ENCODE measurements around the gene WHRN. TPM values are rescaled to one million over a fixed set of nuclear protein-coding genes. Genes with fewer than 3 reads are reported as not detected.

WHRN gene
- total RNA-seq, 1 donor from 2014 or later, result 6.2 TPM

- no peaks in the 10 kb centered on the region for H3K4me1 ChIP-seq
- no peak for TF ChIP-seq CTCF (IDR thresholded peaks at IDR 0.05)
- no peaks in the 10 kb centered on the region for H3K9me3 ChIP-seq
- H3K27me3 ChIP-seq (ENCODE audit: low read depth), result no peaks in the 10 kb centered on the region
- DNase-seq (no peak), ATAC-seq (no peak)
- intact Hi-C loops (cut with DNase I), result no loop called here
- no peak overlapping the region for H3K4me3 ChIP-seq
- no peaks in the 10 kb centered on the region for H3K36me3 ChIP-seq
- H3K27ac ChIP-seq, result no peak overlapping the region
Measured at GRCh38 chr9:114477642-114478041, 27.6 kb downstream of the WHRN start.

- intact Hi-C loops (cut with DNase I), result no loop called here
- H3K27ac ChIP-seq, result no peak overlapping the region
- ATAC-seq (no peak), DNase-seq (no peak)
- TF ChIP-seq CTCF (IDR thresholded peaks at IDR 0.05), result no peak
- H3K36me3 ChIP-seq, result no peaks in the 10 kb centered on the region
- no peaks in the 10 kb centered on the region for H3K27me3 ChIP-seq (ENCODE audit: low read depth)
- no peaks in the 10 kb centered on the region for H3K9me3 ChIP-seq
- H3K4me1 ChIP-seq, result no peaks in the 10 kb centered on the region
- no peak overlapping the region for H3K4me3 ChIP-seq
Measured at GRCh38 chr9:114476891-114477469, 28.3 kb downstream of the WHRN start.

- TF ChIP-seq CTCF (IDR thresholded peaks at IDR 0.05), result no peak
- ATAC-seq, result no peak
- Histone ChIP-seq H3K36me3 (no peaks in the 10 kb centered on the region), H3K4me3 (no peak overlapping the region), H3K27ac (no peak overlapping the region), H3K9me3 (no peaks in the 10 kb centered on the region), H3K4me1 (no peaks in the 10 kb centered on the region), H3K27me3 (ENCODE audit: low read depth) (no peaks in the 10 kb centered on the region)
- intact Hi-C loops (cut with DNase I), result no loop called here
- no peak for DNase-seq
Measured at GRCh38 chr9:114475412-114476135, 29.7 kb downstream of the WHRN start.

- no peaks in the 10 kb centered on the region for H3K36me3 ChIP-seq
- H3K9me3 ChIP-seq, result no peaks in the 10 kb centered on the region
- no peak for ATAC-seq
- intact Hi-C loops (cut with DNase I), result no loop called here
- no peak for DNase-seq
- H3K27ac ChIP-seq, result no peak overlapping the region
- H3K4me1 ChIP-seq, result no peaks in the 10 kb centered on the region
- no peak for TF ChIP-seq CTCF (IDR thresholded peaks at IDR 0.05)
- H3K27me3 ChIP-seq (ENCODE audit: low read depth), result no peaks in the 10 kb centered on the region
- no peak overlapping the region for H3K4me3 ChIP-seq
Measured at GRCh38 chr9:114474425-114474824, 30.8 kb downstream of the WHRN start.

GRCh38 chr9:114473447-114473801, 31.8 kb downstream of the WHRN start:
- intact Hi-C loops (cut with DNase I), result no loop called here
- ATAC-seq, result no peak

More at GRCh38 chr9:114473447-114473801, 31.8 kb downstream of the WHRN start:
- Histone ChIP-seq H3K27ac (no peak overlapping the region), H3K4me3 (no peak overlapping the region), H3K9me3 (no peaks in the 10 kb centered on the region), H3K36me3 (no peaks in the 10 kb centered on the region), H3K27me3 (ENCODE audit: low read depth) (no peaks in the 10 kb centered on the region), H3K4me1 (no peaks in the 10 kb centered on the region)
- no peak for DNase-seq
- TF ChIP-seq CTCF (IDR thresholded peaks at IDR 0.05), result no peak
